K562 (cell line): ENCODE data around the gene PRM2. TPM values are rescaled to one million over a fixed set of nuclear protein-coding genes. Genes with fewer than 3 reads are reported as not detected.

Experiments
- ATAC-seq: fragments of 200-7000 bp; cut with Tn5 transposase; 3 replicates; pipeline ENCODE4 v1.9.1; 2020; ENCODE audit warnings: moderate library complexity
- BruUV-seq: library from RNA; stranded (reverse); fragments of 400-500 nt; replicated peaks from 2 replicates; lab custom pipeline; 2021; lab: Mats Ljungman, UMichigan
- CTCF ChIA-PET: fragments of 300-600 bp; formaldehyde crosslinking; extraction: SDS; loops from one replicate; lab custom pipeline; 2021; ENCODE audit warnings: low intra/inter-chr PET ratio; lab: Yijun Ruan, JAX
- POLR2A ChIA-PET: fragments of 300-600, 350-650 bp; sonication (Branson Sonifier 250); formaldehyde crosslinking; extraction: SDS; loops from one replicate; lab custom pipeline; 2021; ENCODE audit warnings: antibody characterized with exemption, inconsistent platforms; lab: Yijun Ruan, JAX
- DNase-seq, 4 experiments: peaks; one replicate each; pipeline versions ENCODE4 v3.0.0 to v3.0.0-alpha.2; 2011 to 2018; ENCODE audit warnings: low spot score in 3 of 4, mixed read lengths in 3 of 4; ENCODE audit errors: extremely low read depth in 1 of 4
- FAIRE-seq: peaks from 2 replicates; lab custom pipeline; 2011; peaks lifted over from hg19 to GRCh38; lab: Jason Lieb, UNC
- H2AFZ ChIP-seq: 2 replicates; pipeline ENCODE4 v1.6.0; 2011; ENCODE audit warnings: low read depth, low read length, control low read depth, inconsistent platforms
- H3K27ac ChIP-seq: fragments of 200-600 bp; 3 replicates; pipeline ENCODE4 v1.8.0; 2011; ENCODE audit warnings: low read depth, mild to moderate bottlenecking, control low read depth, inconsistent platforms, low read length, moderate library complexity, mixed read lengths; ENCODE audit errors: extremely low read depth
- H3K27me3 ChIP-seq, 2 experiments: fragments of 300-600 bp in 1 of 2; 2 replicates in 1 of 2; 3 replicates in 1 of 2; pipeline versions ENCODE4 v1.6.0 to v1.8.0; 2011; ENCODE audit warnings: inconsistent platforms in 2 of 2, low read length in 2 of 2, mild to moderate bottlenecking in 1 of 2, mixed read lengths in 1 of 2, moderate library complexity in 1 of 2; ENCODE audit not compliant: control insufficient read depth in 2 of 2, insufficient read depth in 2 of 2
- H3K36me3 ChIP-seq: fragments of 300-600 bp; 3 replicates; pipeline ENCODE4 v1.8.0; 2011; ENCODE audit warnings: mild to moderate bottlenecking, low read length, inconsistent platforms; ENCODE audit not compliant: control insufficient read depth, insufficient read depth
- H3K4me1 ChIP-seq, 2 experiments: fragments of 200-600 bp in 1 of 2; replicated peaks in 1 of 2; 2 replicates in 1 of 2; 3 replicates in 1 of 2; pipeline versions ENCODE4 v1.5.1 to v1.8.0; 2011; ENCODE audit warnings: inconsistent platforms in 2 of 2, low read length in 2 of 2, mild to moderate bottlenecking in 1 of 2, mixed read lengths in 1 of 2, moderate library complexity in 1 of 2; ENCODE audit not compliant: control insufficient read depth in 2 of 2, insufficient read depth in 2 of 2
- H3K4me2 ChIP-seq: 2 replicates; pipeline ENCODE4 v1.6.1; 2011; ENCODE audit warnings: low read length, control low read depth, inconsistent platforms, mixed read lengths; ENCODE audit not compliant: insufficient read depth
- H3K4me3 ChIP-seq: fragments of 200-600 bp; sonication (generic), shearing (Covaris generic); 2 replicates; pipeline ENCODE4 v1.5.1; 2016; ENCODE audit warnings: control low read depth, inconsistent platforms
- H3K79me2 ChIP-seq: fragments of 200-600 bp; 3 replicates; pipeline ENCODE4 v1.8.0; 2011; ENCODE audit warnings: low read length, inconsistent platforms; ENCODE audit not compliant: control insufficient read depth, insufficient read depth
- H3K9ac ChIP-seq, 2 experiments: 2 replicates each; pipeline versions ENCODE4 v1.6.0 to v1.6.1; 2011; ENCODE audit warnings: low read depth in 2 of 2, low read length in 2 of 2, control low read depth in 1 of 2, inconsistent platforms in 1 of 2, mild to moderate bottlenecking in 1 of 2, mixed read lengths in 1 of 2; ENCODE audit not compliant: insufficient read depth in 1 of 2
- H3K9me1 ChIP-seq: one replicate; pipeline ENCODE4 v1.6.0; 2011; ENCODE audit warnings: inconsistent platforms, mild to moderate bottlenecking, low read length, moderate library complexity; ENCODE audit not compliant: control insufficient read depth, insufficient read depth
- H3K9me3 ChIP-seq: replicated peaks from 2 replicates; pipeline ENCODE4 v1.5.1; 2011; ENCODE audit warnings: low read depth, low read length, inconsistent platforms; ENCODE audit not compliant: control insufficient read depth, insufficient read depth
- H4K20me1 ChIP-seq: replicated peaks from 2 replicates; pipeline ENCODE4 v1.6.1; 2011; ENCODE audit warnings: low read length, inconsistent platforms, mixed read lengths; ENCODE audit not compliant: control insufficient read depth, insufficient read depth
- RBM25 ChIP-seq: fragments of 200-400 bp; formaldehyde crosslinking; IDR thresholded peaks from 2 replicates; pipeline ENCODE4 v1.6.1; 2018; ENCODE audit warnings: low read length, low read depth, moderate library complexity; ENCODE audit not compliant: severe bottlenecking
- ZNF311 ChIP-seq: fragments of 250-450 bp; sonication (Bioruptor Pico); IDR thresholded peaks from 2 replicates; pipeline ENCODE4 v1.4.0; 2020; ENCODE audit warnings: mild to moderate bottlenecking, moderate library complexity
- WGBS: fragments of 100-300 bp; shearing (Covaris generic); methylation state at CpG from one replicate; pipeline ENCODE4 v1.1.6; 2016; ENCODE audit warnings: low coverage, mixed read lengths; ENCODE audit not compliant: insufficient coverage; ENCODE audit errors: missing lambda C conversion rate; 5-methylcytosine and 5-hydroxymethylcytosine counted together
- in situ Hi-C: fragments of 300-500 bp; cut with MboI; formaldehyde crosslinking; loops from 4 replicates; pipeline ENCODE4 v1.15.0; 2018; ENCODE audit warnings: inconsistent platforms, mixed read lengths
- intact Hi-C: fragments of 100-400 bp; cut with micrococcal nuclease; formaldehyde crosslinking; loops from 2 replicates; pipeline ENCODE4 v1.14.2; 2022
- polyA plus RNA-seq, 8 experiments: library from polyadenylated mRNA; depleted of rRNA in 4 of 8; stranded (reverse) in 5 of 8; unstranded in 3 of 8; fragments of >200 nt; fragmentation: Nextera tagmentation in 2 of 8; fragmentation: Illumina TruSeq in 1 of 8; extraction: Ambion mirVana in 2 of 8; extraction: Trizol in 1 of 8; gene quantifications; 2 replicates each; pipeline versions ENCODE4 v1.2.1 to v1.2.3, GENCODE V29; 2011 to 2014; ENCODE audit warnings: inconsistent platforms in 1 of 8, missing spikeins in 1 of 8
- total RNA-seq, 7 experiments: library from RNA; depleted of rRNA in 6 of 7; stranded (reverse); fragments of >200 nt in 6 of 7; fragmentation: Illumina TruSeq in 2 of 7; extraction: Trizol in 2 of 7; gene quantifications; 2 replicates each; pipeline versions ENCODE4 v1.2.1 to v1.2.3, GENCODE V29; 2011 to 2021; ENCODE audit warnings: low replicate concordance in 1 of 7
- TF ChIP-seq, protein P1 (sequence below): fragments of 200-600 bp; sonication (generic); IDR thresholded peaks from one replicate; pipeline ENCODE4 v1.6.1; 2012; ENCODE audit warnings: mild to moderate bottlenecking, low read depth, low read length, inconsistent platforms
- TF ChIP-seq, protein P2 (sequence below): fragments of 450-650 bp; IDR thresholded peaks from 2 replicates; pipeline ENCODE4 v1.6.1; 2014; ENCODE audit warnings: low read depth, mild to moderate bottlenecking, moderate library complexity, borderline replicate concordance

The PRM2 gene
- total and polyA plus RNA-seq, 9 of the 15 experiments (the other 6 are each of a cell fraction or from before 2014, with no cell fraction given) = not detected

DNA sequence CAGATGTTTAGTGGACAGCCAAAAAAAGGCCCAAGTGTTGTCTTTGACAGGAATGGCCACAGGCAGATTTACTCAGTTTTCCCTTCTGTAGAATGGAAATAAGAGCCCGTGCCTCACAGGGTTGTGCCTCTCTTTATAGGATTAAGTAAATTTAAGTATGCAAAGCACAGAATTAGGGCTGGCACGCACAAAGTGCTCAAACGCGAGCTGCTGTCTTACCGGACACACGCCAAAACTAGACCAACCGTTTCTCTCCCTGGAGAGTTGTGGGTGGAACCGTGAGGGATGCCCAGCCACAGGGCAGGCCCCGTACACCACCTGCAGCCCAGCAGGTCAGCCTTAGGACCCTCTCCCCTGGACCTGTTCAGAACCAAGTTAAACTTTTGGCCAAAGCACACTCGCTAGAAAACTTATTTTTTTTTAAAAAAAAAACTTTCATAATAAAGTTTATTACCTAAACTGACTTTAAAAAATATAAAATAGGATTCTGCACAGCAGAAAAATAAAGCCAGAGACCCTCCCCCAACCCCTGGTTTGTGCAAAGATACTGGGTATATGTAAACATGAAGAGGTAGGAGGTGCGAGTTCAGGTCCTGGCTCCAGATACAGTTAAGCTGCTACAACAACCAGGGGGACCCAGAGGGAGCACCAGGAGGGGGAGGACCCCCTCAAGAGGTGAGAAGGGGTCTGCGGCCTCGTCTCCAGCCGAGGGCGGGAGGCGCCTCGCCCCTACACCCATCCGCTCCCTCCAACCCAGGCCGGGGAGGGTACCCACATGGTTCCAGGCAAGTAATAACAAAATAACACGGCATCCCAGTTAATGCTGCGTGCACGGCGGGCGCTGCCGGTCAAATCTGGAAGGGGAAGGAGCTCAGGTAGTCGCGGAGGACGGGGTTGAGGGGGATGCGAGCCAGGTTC, 22.0 kb downstream of the PRM2 start:
- TSS peak; percentile 58 for BruUV-seq
- Histone ChIP-seq H3K9me1 (no peaks in the 10 kb centered on the region), H3K9ac (peak overlapping the region; percentile 74 to 94), H3K27me3 (no peaks in the 10 kb centered on the region), H3K27ac (peak overlapping the region; percentile 86), H3K36me3 (peaks cover 25% of the 10 kb centered on the region; the same call in 1 of the 3 replicates), H3K9me3 (no peaks in the 10 kb centered on the region), H3K79me2 (peaks cover 33% of the 10 kb centered on the region), H3K4me3 (peak overlapping the region; percentile 82), H3K4me1 (peaks cover 40 to 52% of the 10 kb centered on the region in 2 experiments; a peak in 4 of 5 replicates), H3K4me2 (peak overlapping the region; percentile 77), H2AFZ (peak overlapping the region; percentile 72), H4K20me1 (peaks cover 3% of the 10 kb centered on the region; the same call in 1 of the 2 replicates)
- ATAC-seq (no peak), FAIRE-seq (no peak), DNase-seq (peak in 2 of 4 experiments; percentile 29 to 34)
- ChIA-PET CTCF (interaction anchor here (5.2 kb wide), 1 partner anchor 283 kb away, joined by 58 read pairs; no protein-coding TSS in a partner anchor), POLR2A (interaction anchor here (0.6 to 3.2 kb wide), 36 partner anchors 8 to 1025 kb away, joined by 3 to 36 read pairs (median 5); partner anchors contain the start of genes PRM3 and TNP2)
- intact Hi-C loops (loop anchor here (2.0 to 10.0 kb wide), 3 partner anchors 49 to 149 kb away; no protein-coding TSS in a partner anchor), in situ Hi-C loops (no loop called here)
- 10% methylated on average over 25 of the region's 29 CpGs for whole genome bisulfite sequencing
- 0 out of 2 replicates have a peak, but pooled peaks have one; percentile 29 for TF ChIP-seq ZNF311
- TF ChIP-seq, protein P1, sequence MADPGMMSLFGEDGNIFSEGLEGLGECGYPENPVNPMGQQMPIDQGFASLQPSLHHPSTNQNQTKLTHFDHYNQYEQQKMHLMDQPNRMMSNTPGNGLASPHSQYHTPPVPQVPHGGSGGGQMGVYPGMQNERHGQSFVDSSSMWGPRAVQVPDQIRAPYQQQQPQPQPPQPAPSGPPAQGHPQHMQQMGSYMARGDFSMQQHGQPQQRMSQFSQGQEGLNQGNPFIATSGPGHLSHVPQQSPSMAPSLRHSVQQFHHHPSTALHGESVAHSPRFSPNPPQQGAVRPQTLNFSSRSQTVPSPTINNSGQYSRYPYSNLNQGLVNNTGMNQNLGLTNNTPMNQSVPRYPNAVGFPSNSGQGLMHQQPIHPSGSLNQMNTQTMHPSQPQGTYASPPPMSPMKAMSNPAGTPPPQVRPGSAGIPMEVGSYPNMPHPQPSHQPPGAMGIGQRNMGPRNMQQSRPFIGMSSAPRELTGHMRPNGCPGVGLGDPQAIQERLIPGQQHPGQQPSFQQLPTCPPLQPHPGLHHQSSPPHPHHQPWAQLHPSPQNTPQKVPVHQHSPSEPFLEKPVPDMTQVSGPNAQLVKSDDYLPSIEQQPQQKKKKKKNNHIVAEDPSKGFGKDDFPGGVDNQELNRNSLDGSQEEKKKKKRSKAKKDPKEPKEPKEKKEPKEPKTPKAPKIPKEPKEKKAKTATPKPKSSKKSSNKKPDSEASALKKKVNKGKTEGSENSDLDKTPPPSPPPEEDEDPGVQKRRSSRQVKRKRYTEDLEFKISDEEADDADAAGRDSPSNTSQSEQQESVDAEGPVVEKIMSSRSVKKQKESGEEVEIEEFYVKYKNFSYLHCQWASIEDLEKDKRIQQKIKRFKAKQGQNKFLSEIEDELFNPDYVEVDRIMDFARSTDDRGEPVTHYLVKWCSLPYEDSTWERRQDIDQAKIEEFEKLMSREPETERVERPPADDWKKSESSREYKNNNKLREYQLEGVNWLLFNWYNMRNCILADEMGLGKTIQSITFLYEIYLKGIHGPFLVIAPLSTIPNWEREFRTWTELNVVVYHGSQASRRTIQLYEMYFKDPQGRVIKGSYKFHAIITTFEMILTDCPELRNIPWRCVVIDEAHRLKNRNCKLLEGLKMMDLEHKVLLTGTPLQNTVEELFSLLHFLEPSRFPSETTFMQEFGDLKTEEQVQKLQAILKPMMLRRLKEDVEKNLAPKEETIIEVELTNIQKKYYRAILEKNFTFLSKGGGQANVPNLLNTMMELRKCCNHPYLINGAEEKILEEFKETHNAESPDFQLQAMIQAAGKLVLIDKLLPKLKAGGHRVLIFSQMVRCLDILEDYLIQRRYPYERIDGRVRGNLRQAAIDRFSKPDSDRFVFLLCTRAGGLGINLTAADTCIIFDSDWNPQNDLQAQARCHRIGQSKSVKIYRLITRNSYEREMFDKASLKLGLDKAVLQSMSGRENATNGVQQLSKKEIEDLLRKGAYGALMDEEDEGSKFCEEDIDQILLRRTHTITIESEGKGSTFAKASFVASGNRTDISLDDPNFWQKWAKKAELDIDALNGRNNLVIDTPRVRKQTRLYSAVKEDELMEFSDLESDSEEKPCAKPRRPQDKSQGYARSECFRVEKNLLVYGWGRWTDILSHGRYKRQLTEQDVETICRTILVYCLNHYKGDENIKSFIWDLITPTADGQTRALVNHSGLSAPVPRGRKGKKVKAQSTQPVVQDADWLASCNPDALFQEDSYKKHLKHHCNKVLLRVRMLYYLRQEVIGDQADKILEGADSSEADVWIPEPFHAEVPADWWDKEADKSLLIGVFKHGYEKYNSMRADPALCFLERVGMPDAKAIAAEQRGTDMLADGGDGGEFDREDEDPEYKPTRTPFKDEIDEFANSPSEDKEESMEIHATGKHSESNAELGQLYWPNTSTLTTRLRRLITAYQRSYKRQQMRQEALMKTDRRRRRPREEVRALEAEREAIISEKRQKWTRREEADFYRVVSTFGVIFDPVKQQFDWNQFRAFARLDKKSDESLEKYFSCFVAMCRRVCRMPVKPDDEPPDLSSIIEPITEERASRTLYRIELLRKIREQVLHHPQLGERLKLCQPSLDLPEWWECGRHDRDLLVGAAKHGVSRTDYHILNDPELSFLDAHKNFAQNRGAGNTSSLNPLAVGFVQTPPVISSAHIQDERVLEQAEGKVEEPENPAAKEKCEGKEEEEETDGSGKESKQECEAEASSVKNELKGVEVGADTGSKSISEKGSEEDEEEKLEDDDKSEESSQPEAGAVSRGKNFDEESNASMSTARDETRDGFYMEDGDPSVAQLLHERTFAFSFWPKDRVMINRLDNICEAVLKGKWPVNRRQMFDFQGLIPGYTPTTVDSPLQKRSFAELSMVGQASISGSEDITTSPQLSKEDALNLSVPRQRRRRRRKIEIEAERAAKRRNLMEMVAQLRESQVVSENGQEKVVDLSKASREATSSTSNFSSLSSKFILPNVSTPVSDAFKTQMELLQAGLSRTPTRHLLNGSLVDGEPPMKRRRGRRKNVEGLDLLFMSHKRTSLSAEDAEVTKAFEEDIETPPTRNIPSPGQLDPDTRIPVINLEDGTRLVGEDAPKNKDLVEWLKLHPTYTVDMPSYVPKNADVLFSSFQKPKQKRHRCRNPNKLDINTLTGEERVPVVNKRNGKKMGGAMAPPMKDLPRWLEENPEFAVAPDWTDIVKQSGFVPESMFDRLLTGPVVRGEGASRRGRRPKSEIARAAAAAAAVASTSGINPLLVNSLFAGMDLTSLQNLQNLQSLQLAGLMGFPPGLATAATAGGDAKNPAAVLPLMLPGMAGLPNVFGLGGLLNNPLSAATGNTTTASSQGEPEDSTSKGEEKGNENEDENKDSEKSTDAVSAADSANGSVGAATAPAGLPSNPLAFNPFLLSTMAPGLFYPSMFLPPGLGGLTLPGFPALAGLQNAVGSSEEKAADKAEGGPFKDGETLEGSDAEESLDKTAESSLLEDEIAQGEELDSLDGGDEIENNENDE = no peak
- TF ChIP-seq, protein P2, sequence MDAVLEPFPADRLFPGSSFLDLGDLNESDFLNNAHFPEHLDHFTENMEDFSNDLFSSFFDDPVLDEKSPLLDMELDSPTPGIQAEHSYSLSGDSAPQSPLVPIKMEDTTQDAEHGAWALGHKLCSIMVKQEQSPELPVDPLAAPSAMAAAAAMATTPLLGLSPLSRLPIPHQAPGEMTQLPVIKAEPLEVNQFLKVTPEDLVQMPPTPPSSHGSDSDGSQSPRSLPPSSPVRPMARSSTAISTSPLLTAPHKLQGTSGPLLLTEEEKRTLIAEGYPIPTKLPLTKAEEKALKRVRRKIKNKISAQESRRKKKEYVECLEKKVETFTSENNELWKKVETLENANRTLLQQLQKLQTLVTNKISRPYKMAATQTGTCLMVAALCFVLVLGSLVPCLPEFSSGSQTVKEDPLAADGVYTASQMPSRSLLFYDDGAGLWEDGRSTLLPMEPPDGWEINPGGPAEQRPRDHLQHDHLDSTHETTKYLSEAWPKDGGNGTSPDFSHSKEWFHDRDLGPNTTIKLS = no peak
- peak; percentile 56 for TF ChIP-seq RBM25
